Measurements from ENCODE around the gene NEUROG1. TPM values are rescaled to one million over a fixed set of nuclear protein-coding genes. Genes with fewer than 3 reads are reported as not detected.

Gene NEUROG1
- total RNA-seq, 2 experiments from 2014 or later, result not detected

GRCh38 chr5:135565725-135566421, 30.1 kb upstream of the NEUROG1 start:
- ChIA-PET POLR2A (no interaction called here), CTCF (interaction anchor here (0.7 to 17.6 kb wide), 37 partner anchors 8 to 1557 kb away, joined by 3 to 380 read pairs (median 5); partner anchors contain the start of gene CXCL14)
- H3K27ac Mint-ChIP-seq, result no peak overlapping the region
- peak; percentile 77 for ATAC-seq
- H3K4me1 Mint-ChIP-seq (ENCODE audit: low read depth), result no peaks in the 10 kb centered on the region
- peak; percentile 74 for TF ChIP-seq CTCF (IDR thresholded peaks at IDR 0.05)
- H3K27me3 Mint-ChIP-seq, result no peaks in the 10 kb centered on the region
- peak; percentile 83 for DNase-seq
- no peaks in the 10 kb centered on the region for H3K36me3 Mint-ChIP-seq (ENCODE audit: low read depth)
- H3K9me3 Mint-ChIP-seq, result no peaks in the 10 kb centered on the region
- no peak overlapping the region for H3K4me3 Mint-ChIP-seq
- intact Hi-C loops (cut with micrococcal nuclease), result no loop called here

- Mint-ChIP-seq H3K9me3 (no peaks in the 10 kb centered on the region), H3K27me3 (peaks cover 5% of the 10 kb centered on the region), H3K4me3 (no peak overlapping the region), H3K36me3 (ENCODE audit: low read depth) (no peaks in the 10 kb centered on the region), H3K27ac (no peak overlapping the region), H3K4me1 (ENCODE audit: low read depth) (peaks cover 3% of the 10 kb centered on the region)
- intact Hi-C loops (cut with micrococcal nuclease), result no loop called here
- ATAC-seq (no peak), DNase-seq (no peak)
- no peak for TF ChIP-seq CTCF (IDR thresholded peaks at IDR 0.05)
- ChIA-PET CTCF (interaction anchor here (0.7 to 17.6 kb wide), 16 partner anchors 13 to 325 kb away, joined by 3 to 380 read pairs (median 6); partner anchors contain the start of gene CXCL14), POLR2A (no interaction called here)
Measured at GRCh38 chr5:135565266-135565665, 29.5 kb upstream of the NEUROG1 start.

DNA sequence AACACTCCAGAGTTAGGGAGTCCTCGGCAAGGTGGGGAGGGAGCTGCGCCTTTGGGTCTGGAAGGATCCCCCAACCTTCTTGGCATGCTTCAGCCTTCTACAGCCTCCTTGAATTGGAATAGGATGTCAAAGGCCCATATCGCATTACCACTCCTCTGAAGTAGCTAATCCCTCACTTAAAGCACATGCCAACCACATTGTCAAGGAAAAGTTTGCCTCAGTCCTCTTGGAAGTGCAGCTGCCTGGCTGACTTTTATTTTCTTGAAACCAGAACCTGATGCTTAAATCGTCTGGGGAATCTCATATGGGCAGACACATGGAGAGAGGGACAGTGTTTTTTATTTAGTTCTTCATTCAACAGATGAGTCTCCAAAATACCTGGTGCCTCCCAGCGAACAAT, 28.6 kb upstream of the NEUROG1 start:
- intact Hi-C loops (cut with micrococcal nuclease), result no loop called here

DNA sequence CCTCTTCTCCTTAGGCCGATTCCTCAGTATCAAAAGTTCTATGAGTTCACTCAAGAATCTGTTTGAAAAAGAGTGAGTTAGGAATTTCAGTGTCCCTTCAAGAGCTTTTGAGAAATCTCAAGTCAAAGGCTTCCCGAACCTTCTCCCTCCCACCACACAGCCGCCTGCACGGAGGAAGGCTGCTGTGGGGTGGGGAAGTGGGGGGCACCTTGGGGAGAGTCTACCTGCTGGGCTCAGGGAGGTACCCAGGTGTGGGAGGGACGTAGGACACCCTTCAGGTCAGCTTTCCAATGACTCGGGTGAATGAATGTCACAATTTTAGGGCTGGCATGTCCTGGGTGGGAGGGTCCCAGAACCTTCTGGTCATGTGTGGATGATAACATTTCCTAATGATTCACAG, 25.5 kb upstream of the NEUROG1 start:
- DNase-seq (no peak), ATAC-seq (no peak)
- peaks cover 3% of the 10 kb centered on the region for H3K4me1 Mint-ChIP-seq (ENCODE audit: low read depth)
- no peaks in the 10 kb centered on the region for H3K36me3 Mint-ChIP-seq (ENCODE audit: low read depth)
- no peak for TF ChIP-seq CTCF (IDR thresholded peaks at IDR 0.05)
- POLR2A ChIA-PET, result no interaction called here
- CTCF ChIA-PET, result interaction anchor here (0.6 to 17.6 kb wide), 23 partner anchors 10 to 520 kb away, joined by 3 to 380 read pairs (median 4); partner anchors contain the start of gene CXCL14
- no peak overlapping the region for H3K27ac Mint-ChIP-seq
- H3K4me3 Mint-ChIP-seq, result no peak overlapping the region
- intact Hi-C loops (cut with micrococcal nuclease), result loop anchor here (2.0 kb wide), 1 partner anchor 268 kb away; no protein-coding TSS in a partner anchor
- H3K27me3 Mint-ChIP-seq, result peaks cover 25% of the 10 kb centered on the region
- no peaks in the 10 kb centered on the region for H3K9me3 Mint-ChIP-seq

More for the DNA sequence above, 28.6 kb upstream of the NEUROG1 start:
- Mint-ChIP-seq H3K4me3 (no peak overlapping the region), H3K36me3 (ENCODE audit: low read depth) (no peaks in the 10 kb centered on the region), H3K27me3 (peaks cover 9% of the 10 kb centered on the region), H3K9me3 (no peaks in the 10 kb centered on the region), H3K27ac (no peak overlapping the region), H3K4me1 (ENCODE audit: low read depth) (peaks cover 3% of the 10 kb centered on the region)
- ATAC-seq (no peak), DNase-seq (no peak)
- ChIA-PET POLR2A (no interaction called here), CTCF (interaction anchor here (2.4 to 17.6 kb wide), 4 partner anchors 13 to 265 kb away, joined by 19 to 380 read pairs (median 112); partner anchors contain the start of gene CXCL14)
- TF ChIP-seq CTCF (IDR thresholded peaks at IDR 0.05), result no peak

DNA sequence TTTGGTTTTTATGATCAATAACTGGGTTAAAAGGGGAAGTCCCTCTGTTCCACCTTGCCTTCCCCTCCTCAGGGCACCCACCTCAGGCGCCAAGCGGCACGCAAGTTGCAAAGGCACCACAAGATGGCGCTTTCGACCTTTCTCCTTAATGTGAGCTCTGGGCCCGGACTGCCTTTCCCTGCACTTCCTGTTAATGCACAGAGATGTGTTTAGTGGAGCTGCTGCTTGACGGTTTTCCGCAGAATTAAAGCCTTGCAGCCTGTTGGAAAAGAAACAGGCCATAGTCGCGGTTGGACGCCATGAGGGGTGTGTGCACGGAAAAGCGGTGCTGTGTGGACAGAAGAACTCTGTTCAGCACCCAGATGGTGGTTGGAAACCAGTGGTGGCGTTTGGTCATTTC, 25.1 kb upstream of the NEUROG1 start:
- no peak overlapping the region for H3K27ac Mint-ChIP-seq
- CTCF ChIA-PET, result interaction anchor here (0.6 to 17.6 kb wide), 22 partner anchors 9 to 521 kb away, joined by 3 to 380 read pairs (median 4); partner anchors contain the start of gene CXCL14
- POLR2A ChIA-PET, result no interaction called here

More for the DNA sequence above, 25.1 kb upstream of the NEUROG1 start:
- H3K4me1 Mint-ChIP-seq (ENCODE audit: low read depth), result peaks cover 3% of the 10 kb centered on the region
- H3K4me3 Mint-ChIP-seq, result no peak overlapping the region
- intact Hi-C loops (cut with micrococcal nuclease), result loop anchor here (2.0 kb wide), 1 partner anchor 268 kb away; no protein-coding TSS in a partner anchor
- peak; percentile 70 for TF ChIP-seq CTCF (IDR thresholded peaks at IDR 0.05)
- peaks cover 27% of the 10 kb centered on the region for H3K27me3 Mint-ChIP-seq
- H3K9me3 Mint-ChIP-seq, result no peaks in the 10 kb centered on the region
- no peaks in the 10 kb centered on the region for H3K36me3 Mint-ChIP-seq (ENCODE audit: low read depth)
- peak; percentile 96 for ATAC-seq
- peak; percentile 89 for DNase-seq

Measured in activated CD8-positive, alpha-beta T cell treated with anti-CD3 and anti-CD28 coated beads for 36 hours (primary cell).